Parathyroid adenoma (tissue), 2 donors: ENCODE data around the gene HLA-DQB1.
A peak's percentile ranks its signal among the peaks of the same experiment; 100 is the strongest.
"Not testable (repeated sequence)": the region's sequence is repeated elsewhere in the genome, so short reads cannot be mapped to it uniquely, and the experiment has no call there.

Experiments
- H2AFZ ChIP-seq: fragments of 300-600 bp; sonication (generic); one replicate; pipeline ENCODE4 v1.7.0; 2017; ENCODE audit warnings: antibody characterized with exemption, mild to moderate bottlenecking
- H3K27ac ChIP-seq: fragments of 300-600 bp; sonication (generic); one replicate; pipeline ENCODE4 v1.7.0; 2017
- H3K27me3 ChIP-seq: fragments of 300-600 bp; sonication (generic); one replicate; pipeline ENCODE4 v1.7.0; 2017; ENCODE audit warnings: low read length; ENCODE audit not compliant: control insufficient read depth, insufficient read depth
- H3K36me3 ChIP-seq: fragments of 300-600 bp; sonication (generic); one replicate; pipeline ENCODE4 v1.7.0; 2017; ENCODE audit warnings: low read length; ENCODE audit not compliant: control insufficient read depth, insufficient read depth
- H3K4me1 ChIP-seq: fragments of 300-600 bp; sonication (generic); one replicate; pipeline ENCODE4 v1.7.0; 2017; ENCODE audit warnings: control low read depth
- H3K4me2 ChIP-seq: fragments of 300-600 bp; sonication (generic); one replicate; pipeline ENCODE4 v1.7.0; 2017; ENCODE audit warnings: low read length
- H3K4me3 ChIP-seq: fragments of 300-600 bp; sonication (generic); one replicate; pipeline ENCODE4 v1.7.0; 2017; ENCODE audit warnings: low read depth, low read length
- H3K79me2 ChIP-seq: fragments of 300-600 bp; sonication (generic); one replicate; pipeline ENCODE4 v1.7.0; 2017; ENCODE audit warnings: control low read depth
- H3K9ac ChIP-seq: fragments of 300-600 bp; sonication (generic); one replicate; pipeline ENCODE4 v1.7.0; 2017; ENCODE audit warnings: mild to moderate bottlenecking
- H3K9me3 ChIP-seq: fragments of 300-600 bp; sonication (generic); one replicate; pipeline ENCODE4 v1.7.0; 2017; ENCODE audit warnings: low read length; ENCODE audit not compliant: control insufficient read depth
- TF ChIP-seq, protein P1 (sequence below): fragments of 300-600 bp; sonication (generic); IDR thresholded peaks from one replicate; pipeline ENCODE4 v1.7.0; 2017; ENCODE audit warnings: antibody characterized with exemption, mild to moderate bottlenecking
- donor health status: primary hyperparathyroidism.

The HLA-DQB1 gene

DNA sequence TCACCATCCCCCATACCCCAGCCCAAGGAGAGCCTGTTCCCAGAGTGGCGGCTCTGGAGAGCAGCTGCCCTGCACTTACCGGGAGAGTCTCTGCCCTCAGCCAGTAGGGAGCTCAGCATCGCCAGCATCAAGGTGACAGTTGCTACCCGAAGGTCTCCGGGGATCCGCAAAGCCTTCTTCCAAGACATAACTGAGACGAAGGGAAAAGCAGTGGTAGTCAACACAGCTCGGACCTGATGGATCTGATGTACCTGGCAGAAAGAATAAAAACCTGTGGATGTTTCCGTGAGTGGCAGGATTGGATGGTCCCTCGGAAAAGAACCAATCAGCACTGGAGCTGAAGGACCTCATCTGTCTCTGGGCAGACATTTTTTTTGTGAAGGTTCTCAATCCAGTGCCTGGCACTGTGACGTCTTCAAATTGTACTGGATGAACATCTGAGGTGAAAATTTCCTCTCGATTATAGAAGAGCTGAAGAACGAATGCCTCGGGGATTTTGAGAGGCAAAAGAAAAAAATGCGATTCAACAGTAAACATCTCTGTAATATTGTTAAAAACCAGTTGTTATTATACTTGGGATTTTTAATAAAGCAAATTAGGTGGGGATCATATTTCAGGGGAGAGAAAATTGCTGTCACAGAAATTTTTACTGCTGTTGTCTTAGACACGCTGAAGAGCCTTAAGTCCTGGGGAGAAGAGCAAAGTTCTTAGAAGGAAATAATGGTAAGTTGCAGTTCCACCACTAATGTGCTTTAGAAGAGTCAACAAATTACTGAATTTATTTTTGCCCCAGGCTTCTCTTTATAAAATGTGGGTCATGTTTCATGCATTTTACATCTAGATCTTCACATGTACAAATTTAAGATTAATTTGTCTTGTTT, at the start of gene HLA-DQB1:
TSS of gene HLA-DQB1 (minus strand) at position 238 of the 881 bp plus-strand sequence. CDS start at position 188, 50 bp downstream.
- TF ChIP-seq, protein P1, sequence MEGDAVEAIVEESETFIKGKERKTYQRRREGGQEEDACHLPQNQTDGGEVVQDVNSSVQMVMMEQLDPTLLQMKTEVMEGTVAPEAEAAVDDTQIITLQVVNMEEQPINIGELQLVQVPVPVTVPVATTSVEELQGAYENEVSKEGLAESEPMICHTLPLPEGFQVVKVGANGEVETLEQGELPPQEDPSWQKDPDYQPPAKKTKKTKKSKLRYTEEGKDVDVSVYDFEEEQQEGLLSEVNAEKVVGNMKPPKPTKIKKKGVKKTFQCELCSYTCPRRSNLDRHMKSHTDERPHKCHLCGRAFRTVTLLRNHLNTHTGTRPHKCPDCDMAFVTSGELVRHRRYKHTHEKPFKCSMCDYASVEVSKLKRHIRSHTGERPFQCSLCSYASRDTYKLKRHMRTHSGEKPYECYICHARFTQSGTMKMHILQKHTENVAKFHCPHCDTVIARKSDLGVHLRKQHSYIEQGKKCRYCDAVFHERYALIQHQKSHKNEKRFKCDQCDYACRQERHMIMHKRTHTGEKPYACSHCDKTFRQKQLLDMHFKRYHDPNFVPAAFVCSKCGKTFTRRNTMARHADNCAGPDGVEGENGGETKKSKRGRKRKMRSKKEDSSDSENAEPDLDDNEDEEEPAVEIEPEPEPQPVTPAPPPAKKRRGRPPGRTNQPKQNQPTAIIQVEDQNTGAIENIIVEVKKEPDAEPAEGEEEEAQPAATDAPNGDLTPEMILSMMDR, result no peak
- H3K27me3 ChIP-seq, result no peaks in the 10 kb centered on the region
- H2AFZ ChIP-seq, result no peak within 1 kb of the TSS
- peak within 1 kb of the TSS; percentile 35 for H3K4me2 ChIP-seq
- H3K27ac ChIP-seq, result peak within 1 kb of the TSS; percentile 68
- no peaks in the 10 kb centered on the region for H3K4me1 ChIP-seq
- no peaks in the 10 kb centered on the region for H3K9me3 ChIP-seq
- H3K9ac ChIP-seq, result no peak within 1 kb of the TSS
- H3K4me3 ChIP-seq, result peak within 1 kb of the TSS; percentile 16
- no peaks in the 10 kb centered on the region for H3K79me2 ChIP-seq
- H3K36me3 ChIP-seq, result no peaks in the 10 kb centered on the region

DNA sequence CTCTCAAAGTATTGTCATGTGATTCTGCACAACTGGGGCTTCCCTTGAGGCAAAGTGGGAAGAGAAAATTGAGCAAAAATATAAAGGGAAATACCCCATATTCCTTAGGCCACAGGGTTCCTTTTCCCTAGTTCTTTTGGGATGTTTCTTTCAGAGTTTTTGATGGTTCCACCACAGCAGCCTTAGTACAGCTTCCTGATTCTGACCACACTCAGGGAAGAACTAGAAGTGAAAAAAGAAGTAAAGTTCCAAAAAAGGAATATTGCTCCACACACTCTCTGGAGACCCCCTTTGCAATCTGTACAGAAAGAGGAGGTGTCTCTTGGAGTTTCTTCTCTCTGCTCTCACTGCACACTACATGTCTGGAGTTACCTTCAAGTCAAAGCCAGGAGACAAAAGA, 46.8 kb upstream of the HLA-DQB1 start:
- no peak overlapping the region for H3K27ac ChIP-seq
- H3K4me1 ChIP-seq, result no peaks in the 10 kb centered on the region
- H3K4me2 ChIP-seq, result no peak overlapping the region
- H3K36me3 ChIP-seq, result no peaks in the 10 kb centered on the region
- no peak overlapping the region for H3K4me3 ChIP-seq
- H3K9ac ChIP-seq, result no peak overlapping the region
- H3K9me3 ChIP-seq, result no peaks in the 10 kb centered on the region
- no peaks in the 10 kb centered on the region for H3K27me3 ChIP-seq
- TF ChIP-seq, protein P1, result no peak
- H2AFZ ChIP-seq, result no peak overlapping the region
- no peaks in the 10 kb centered on the region for H3K79me2 ChIP-seq

DNA sequence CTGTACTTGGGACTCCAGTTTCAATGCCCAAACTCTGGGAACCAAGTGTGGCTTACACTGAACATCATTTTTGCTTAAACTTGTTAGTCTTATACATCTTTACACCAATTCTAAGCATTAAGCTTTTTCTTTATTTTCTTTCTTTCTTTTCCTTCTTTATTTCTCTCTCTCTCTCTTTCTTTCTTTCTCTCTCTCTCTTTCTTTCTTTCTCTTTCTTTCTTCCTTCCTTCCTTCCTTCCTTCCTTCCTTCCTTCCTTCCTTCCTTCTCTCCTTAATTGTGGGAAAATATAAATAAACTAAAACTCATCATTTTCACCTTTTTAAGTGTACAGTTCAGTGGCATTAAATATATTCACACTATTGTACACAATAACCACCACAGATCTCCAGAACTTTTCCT, 43.2 kb upstream of the HLA-DQB1 start:
- H3K4me1 ChIP-seq, result no peaks in the 10 kb centered on the region
- H3K9ac ChIP-seq, result no peak overlapping the region
- no peak overlapping the region for H3K4me2 ChIP-seq
- H3K27ac ChIP-seq, result no peak overlapping the region
- no peaks in the 10 kb centered on the region for H3K36me3 ChIP-seq
- no peaks in the 10 kb centered on the region for H3K27me3 ChIP-seq
- no peak overlapping the region for H3K4me3 ChIP-seq
- H3K79me2 ChIP-seq, result no peaks in the 10 kb centered on the region
- H2AFZ ChIP-seq, result no peak overlapping the region
- H3K9me3 ChIP-seq, result no peaks in the 10 kb centered on the region
- TF ChIP-seq, protein P1, result no peak

GRCh38 chr6:32705164-32705563, 38.7 kb upstream of the HLA-DQB1 start:
- H3K4me2 ChIP-seq, H3K36me3 ChIP-seq, H3K4me1 ChIP-seq, H3K4me3 ChIP-seq, H3K79me2 ChIP-seq, H3K9me3 ChIP-seq, H3K9ac ChIP-seq, H2AFZ ChIP-seq, H3K27me3 ChIP-seq, H3K27ac ChIP-seq: not testable (repeated sequence)

DNA sequence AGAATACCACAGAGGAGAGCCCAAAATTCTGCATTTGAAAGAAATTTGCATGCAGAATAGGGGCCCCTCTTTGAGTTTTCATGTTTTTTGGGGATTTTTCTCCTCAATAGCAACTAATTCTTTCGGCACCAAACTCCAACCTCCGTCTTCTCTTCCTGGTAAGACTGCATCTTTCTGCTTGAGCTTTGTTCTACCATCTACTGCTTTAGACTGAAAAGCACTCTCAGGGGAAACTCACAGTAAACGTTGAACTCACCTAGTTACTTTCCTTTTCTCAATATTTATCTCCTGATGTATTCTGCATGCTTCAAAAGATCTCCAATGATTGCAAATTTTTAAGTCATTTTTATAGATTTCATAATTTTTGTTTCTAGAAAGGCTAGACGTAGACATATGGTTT, 36.9 kb upstream of the HLA-DQB1 start:
- no peaks in the 10 kb centered on the region for H3K9me3 ChIP-seq
- H3K9ac ChIP-seq, result no peak overlapping the region
- no peaks in the 10 kb centered on the region for H3K36me3 ChIP-seq
- TF ChIP-seq, protein P1, result no peak
- no peaks in the 10 kb centered on the region for H3K27me3 ChIP-seq
- no peak overlapping the region for H3K4me3 ChIP-seq
- H2AFZ ChIP-seq, result no peak overlapping the region
- H3K27ac ChIP-seq, result no peak overlapping the region
- H3K4me2 ChIP-seq, result no peak overlapping the region
- no peaks in the 10 kb centered on the region for H3K79me2 ChIP-seq
- no peaks in the 10 kb centered on the region for H3K4me1 ChIP-seq
